K562 (cell line): ENCODE measurements around the gene COX7A2. TPM values are rescaled to one million over a fixed set of nuclear protein-coding genes. Genes with fewer than 3 reads are reported as not detected.

Experiments used
- ATAC-seq: fragments of 200-7000 bp; cut with Tn5 transposase; 3 replicates; pipeline ENCODE4 v1.9.1; 2020; ENCODE audit warnings: moderate library complexity
- BruUV-seq: library from RNA; stranded (reverse); fragments of 400-500 nt; replicated peaks from 2 replicates; lab custom pipeline; 2021; lab: Mats Ljungman, UMichigan
- CTCF ChIA-PET: fragments of 300-600 bp; formaldehyde crosslinking; extraction: SDS; loops from one replicate; lab custom pipeline; 2021; ENCODE audit warnings: low intra/inter-chr PET ratio; lab: Yijun Ruan, JAX
- POLR2A ChIA-PET: fragments of 300-600, 350-650 bp; sonication (Branson Sonifier 250); formaldehyde crosslinking; extraction: SDS; loops from one replicate; lab custom pipeline; 2021; ENCODE audit warnings: antibody characterized with exemption, inconsistent platforms; lab: Yijun Ruan, JAX
- DNase-seq, 4 experiments: peaks; one replicate each; pipeline versions ENCODE4 v3.0.0 to v3.0.0-alpha.2; 2011 to 2018; ENCODE audit warnings: low spot score in 3 of 4, mixed read lengths in 3 of 4; ENCODE audit errors: extremely low read depth in 1 of 4
- FAIRE-seq: peaks from 2 replicates; lab custom pipeline; 2011; peaks lifted over from hg19 to GRCh38; lab: Jason Lieb, UNC
- H2AFZ ChIP-seq: 2 replicates; pipeline ENCODE4 v1.6.0; 2011; ENCODE audit warnings: low read depth, low read length, control low read depth, inconsistent platforms
- H3K27ac ChIP-seq: fragments of 200-600 bp; 3 replicates; pipeline ENCODE4 v1.8.0; 2011; ENCODE audit warnings: low read depth, mild to moderate bottlenecking, control low read depth, inconsistent platforms, low read length, moderate library complexity, mixed read lengths; ENCODE audit errors: extremely low read depth
- H3K27me3 ChIP-seq, 2 experiments: fragments of 300-600 bp in 1 of 2; 2 replicates in 1 of 2; 3 replicates in 1 of 2; pipeline versions ENCODE4 v1.6.0 to v1.8.0; 2011; ENCODE audit warnings: inconsistent platforms in 2 of 2, low read length in 2 of 2, mild to moderate bottlenecking in 1 of 2, mixed read lengths in 1 of 2, moderate library complexity in 1 of 2; ENCODE audit not compliant: control insufficient read depth in 2 of 2, insufficient read depth in 2 of 2
- H3K36me3 ChIP-seq: fragments of 300-600 bp; 3 replicates; pipeline ENCODE4 v1.8.0; 2011; ENCODE audit warnings: mild to moderate bottlenecking, low read length, inconsistent platforms; ENCODE audit not compliant: control insufficient read depth, insufficient read depth
- H3K4me1 ChIP-seq, 2 experiments: fragments of 200-600 bp in 1 of 2; replicated peaks in 1 of 2; 2 replicates in 1 of 2; 3 replicates in 1 of 2; pipeline versions ENCODE4 v1.5.1 to v1.8.0; 2011; ENCODE audit warnings: inconsistent platforms in 2 of 2, low read length in 2 of 2, mild to moderate bottlenecking in 1 of 2, mixed read lengths in 1 of 2, moderate library complexity in 1 of 2; ENCODE audit not compliant: control insufficient read depth in 2 of 2, insufficient read depth in 2 of 2
- H3K4me2 ChIP-seq: 2 replicates; pipeline ENCODE4 v1.6.1; 2011; ENCODE audit warnings: low read length, control low read depth, inconsistent platforms, mixed read lengths; ENCODE audit not compliant: insufficient read depth
- H3K4me3 ChIP-seq: fragments of 200-600 bp; sonication (generic), shearing (Covaris generic); 2 replicates; pipeline ENCODE4 v1.5.1; 2016; ENCODE audit warnings: control low read depth, inconsistent platforms
- H3K79me2 ChIP-seq: fragments of 200-600 bp; 3 replicates; pipeline ENCODE4 v1.8.0; 2011; ENCODE audit warnings: low read length, inconsistent platforms; ENCODE audit not compliant: control insufficient read depth, insufficient read depth
- H3K9ac ChIP-seq, 2 experiments: 2 replicates each; pipeline versions ENCODE4 v1.6.0 to v1.6.1; 2011; ENCODE audit warnings: low read depth in 2 of 2, low read length in 2 of 2, control low read depth in 1 of 2, inconsistent platforms in 1 of 2, mild to moderate bottlenecking in 1 of 2, mixed read lengths in 1 of 2; ENCODE audit not compliant: insufficient read depth in 1 of 2
- H3K9me1 ChIP-seq: one replicate; pipeline ENCODE4 v1.6.0; 2011; ENCODE audit warnings: inconsistent platforms, mild to moderate bottlenecking, low read length, moderate library complexity; ENCODE audit not compliant: control insufficient read depth, insufficient read depth
- H3K9me3 ChIP-seq: replicated peaks from 2 replicates; pipeline ENCODE4 v1.5.1; 2011; ENCODE audit warnings: low read depth, low read length, inconsistent platforms; ENCODE audit not compliant: control insufficient read depth, insufficient read depth
- H4K20me1 ChIP-seq: replicated peaks from 2 replicates; pipeline ENCODE4 v1.6.1; 2011; ENCODE audit warnings: low read length, inconsistent platforms, mixed read lengths; ENCODE audit not compliant: control insufficient read depth, insufficient read depth
- FOXA1 ChIP-seq: fragments of 450-650 bp; IDR thresholded peaks from 2 replicates; pipeline ENCODE4 v1.6.1; 2016; ENCODE audit warnings: mild to moderate bottlenecking, borderline replicate concordance
- ZC3H8 ChIP-seq: fragments of 450-650 bp; IDR thresholded peaks from 2 replicates; pipeline ENCODE4 v1.6.1; 2017
- ZZZ3 ChIP-seq: fragments of 450-650 bp; IDR thresholded peaks from 2 replicates; pipeline ENCODE4 v1.6.1; 2016; ENCODE audit warnings: antibody characterized with exemption, mild to moderate bottlenecking, moderate library complexity
- WGBS: fragments of 100-300 bp; shearing (Covaris generic); methylation state at CpG from one replicate; pipeline ENCODE4 v1.1.6; 2016; ENCODE audit warnings: low coverage, mixed read lengths; ENCODE audit not compliant: insufficient coverage; ENCODE audit errors: missing lambda C conversion rate; 5-methylcytosine and 5-hydroxymethylcytosine counted together
- in situ Hi-C: fragments of 300-500 bp; cut with MboI; formaldehyde crosslinking; loops from 4 replicates; pipeline ENCODE4 v1.15.0; 2018; ENCODE audit warnings: inconsistent platforms, mixed read lengths
- intact Hi-C: fragments of 100-400 bp; cut with micrococcal nuclease; formaldehyde crosslinking; loops from 2 replicates; pipeline ENCODE4 v1.14.2; 2022
- polyA plus RNA-seq, 8 experiments: library from polyadenylated mRNA; depleted of rRNA in 4 of 8; stranded (reverse) in 5 of 8; unstranded in 3 of 8; fragments of >200 nt; fragmentation: Nextera tagmentation in 2 of 8; fragmentation: Illumina TruSeq in 1 of 8; extraction: Ambion mirVana in 2 of 8; extraction: Trizol in 1 of 8; gene quantifications; 2 replicates each; pipeline versions ENCODE4 v1.2.1 to v1.2.3, GENCODE V29; 2011 to 2014; ENCODE audit warnings: inconsistent platforms in 1 of 8, missing spikeins in 1 of 8
- total RNA-seq, 7 experiments: library from RNA; depleted of rRNA in 6 of 7; stranded (reverse); fragments of >200 nt in 6 of 7; fragmentation: Illumina TruSeq in 2 of 7; extraction: Trizol in 2 of 7; gene quantifications; 2 replicates each; pipeline versions ENCODE4 v1.2.1 to v1.2.3, GENCODE V29; 2011 to 2021; ENCODE audit warnings: low replicate concordance in 1 of 7
- TF ChIP-seq, protein P1 (sequence below), 3 experiments: IDR thresholded peaks in 2 of 3; conservative IDR thresholded peaks in 1 of 3; 2 replicates each; pipeline ENCODE4 v1.5.1; 2011 to 2012; ENCODE audit warnings: low read length in 3 of 3, mild to moderate bottlenecking in 3 of 3, control low read depth in 2 of 3, improper control_type of control experiment in 1 of 3, inconsistent platforms in 1 of 3, low read depth in 1 of 3, mixed read lengths in 1 of 3, moderate library complexity in 1 of 3; ENCODE audit not compliant: insufficient read depth in 2 of 3
- TF ChIP-seq, protein P2 (sequence below): fragments of 250-450 bp; sonication (Bioruptor Pico); IDR thresholded peaks from 2 replicates; pipeline ENCODE4 v1.5.0; 2021; ENCODE audit warnings: mild to moderate bottlenecking, borderline replicate concordance

The COX7A2 gene
- total and polyA plus RNA-seq, 9 of the 15 experiments (the other 6 are each of a cell fraction or from before 2014, with no cell fraction given) = 234 to 2,216 (median 585) TPM

GRCh38 chr6:75201021-75201420 is 42.6 kb downstream of the COX7A2 start (continued):
- TF ChIP-seq, protein P1, sequence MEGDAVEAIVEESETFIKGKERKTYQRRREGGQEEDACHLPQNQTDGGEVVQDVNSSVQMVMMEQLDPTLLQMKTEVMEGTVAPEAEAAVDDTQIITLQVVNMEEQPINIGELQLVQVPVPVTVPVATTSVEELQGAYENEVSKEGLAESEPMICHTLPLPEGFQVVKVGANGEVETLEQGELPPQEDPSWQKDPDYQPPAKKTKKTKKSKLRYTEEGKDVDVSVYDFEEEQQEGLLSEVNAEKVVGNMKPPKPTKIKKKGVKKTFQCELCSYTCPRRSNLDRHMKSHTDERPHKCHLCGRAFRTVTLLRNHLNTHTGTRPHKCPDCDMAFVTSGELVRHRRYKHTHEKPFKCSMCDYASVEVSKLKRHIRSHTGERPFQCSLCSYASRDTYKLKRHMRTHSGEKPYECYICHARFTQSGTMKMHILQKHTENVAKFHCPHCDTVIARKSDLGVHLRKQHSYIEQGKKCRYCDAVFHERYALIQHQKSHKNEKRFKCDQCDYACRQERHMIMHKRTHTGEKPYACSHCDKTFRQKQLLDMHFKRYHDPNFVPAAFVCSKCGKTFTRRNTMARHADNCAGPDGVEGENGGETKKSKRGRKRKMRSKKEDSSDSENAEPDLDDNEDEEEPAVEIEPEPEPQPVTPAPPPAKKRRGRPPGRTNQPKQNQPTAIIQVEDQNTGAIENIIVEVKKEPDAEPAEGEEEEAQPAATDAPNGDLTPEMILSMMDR (IDR thresholded peaks at IDR 0.05 in 2 of 3, conservative IDR thresholded peaks at IDR 0.05 in 1 of 3; ENCODE audit: insufficient read depth in 2 of 3, low read depth in 1 of 3, low read length in 3 of 3) = no peak

- CTCF ChIA-PET = no interaction called here
- BruUV-seq = no TSS peak
Observed at GRCh38 chr6:75199889-75200288, 43.7 kb downstream of the COX7A2 start.

More at GRCh38 chr6:75199889-75200288, 43.7 kb downstream of the COX7A2 start:
- H3K27me3 ChIP-seq = peaks cover 5 to 23% of the 10 kb centered on the region in 2 experiments; a peak in 4 of 5 replicates
- H3K9ac ChIP-seq = no peak overlapping the region
- WGBS = 0% methylated on average over 3 of the region's 3 CpGs
- no peak overlapping the region for H3K27ac ChIP-seq
- no peak overlapping the region for H2AFZ ChIP-seq
- no peaks in the 10 kb centered on the region for H3K9me3 ChIP-seq
- H3K4me3 ChIP-seq = no peak overlapping the region
- no peaks in the 10 kb centered on the region for H3K36me3 ChIP-seq
- intact Hi-C loops = no loop called here
- no peaks in the 10 kb centered on the region for H3K9me1 ChIP-seq
- FAIRE-seq (no peak), DNase-seq (no peak), ATAC-seq (no peak)
- TF ChIP-seq ZZZ3 = no peak
- TF ChIP-seq ZC3H8 = no peak
- TF ChIP-seq, protein P2, sequence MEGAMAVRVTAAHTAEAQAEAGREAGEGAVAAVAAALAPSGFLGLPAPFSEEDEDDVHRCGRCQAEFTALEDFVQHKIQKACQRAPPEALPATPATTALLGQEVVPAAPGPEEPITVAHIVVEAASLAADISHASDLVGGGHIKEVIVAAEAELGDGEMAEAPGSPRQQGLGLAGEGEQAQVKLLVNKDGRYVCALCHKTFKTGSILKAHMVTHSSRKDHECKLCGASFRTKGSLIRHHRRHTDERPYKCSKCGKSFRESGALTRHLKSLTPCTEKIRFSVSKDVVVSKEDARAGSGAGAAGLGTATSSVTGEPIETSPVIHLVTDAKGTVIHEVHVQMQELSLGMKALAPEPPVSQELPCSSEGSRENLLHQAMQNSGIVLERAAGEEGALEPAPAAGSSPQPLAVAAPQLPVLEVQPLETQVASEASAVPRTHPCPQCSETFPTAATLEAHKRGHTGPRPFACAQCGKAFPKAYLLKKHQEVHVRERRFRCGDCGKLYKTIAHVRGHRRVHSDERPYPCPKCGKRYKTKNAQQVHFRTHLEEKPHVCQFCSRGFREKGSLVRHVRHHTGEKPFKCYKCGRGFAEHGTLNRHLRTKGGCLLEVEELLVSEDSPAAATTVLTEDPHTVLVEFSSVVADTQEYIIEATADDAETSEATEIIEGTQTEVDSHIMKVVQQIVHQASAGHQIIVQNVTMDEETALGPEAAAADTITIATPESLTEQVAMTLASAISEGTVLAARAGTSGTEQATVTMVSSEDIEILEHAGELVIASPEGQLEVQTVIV (CRISPR knock-in tag) = no peak
- no peak for TF ChIP-seq FOXA1
- in situ Hi-C loops = no loop called here
- peaks cover 0 to 7% of the 10 kb centered on the region in 2 experiments; a peak in 1 of 5 replicates for H3K4me1 ChIP-seq
- no peak overlapping the region for H3K4me2 ChIP-seq
- H3K79me2 ChIP-seq = no peaks in the 10 kb centered on the region
- POLR2A ChIA-PET = interaction anchor here (1.0 kb wide), 1 partner anchor 12 kb away, joined by 3 read pairs; no protein-coding TSS in a partner anchor
- H4K20me1 ChIP-seq = 0 out of 2 replicates have a peak, but pooled peaks cover 3% of the 10 kb centered on the region
